ENCODE data around the gene IGDCC3. TPM values are rescaled to one million over a fixed set of nuclear protein-coding genes. Genes with fewer than 3 reads are reported as not detected.

The IGDCC3 gene
- total RNA-seq (2021; fragmentation: NEBNext Ultra II Directional; extraction: Animal tissue kit (Norgen Biotek cat#: 25700)) (45.7 and 45.9 TPM in 2 replicates), polyA plus RNA-seq (2011; rRNA removed) (26.8 and 42.3 TPM in 2 replicates), polyA minus RNA-seq (2011; rRNA and poly(A)+ RNA removed) (22.4 and 28.5 TPM in 2 replicates)
- polyA plus RNA-seq (2011; cell fraction: cytosol; rRNA removed) = 23.3 TPM
- 49.4 TPM for polyA plus RNA-seq (2011; cell fraction: nucleus; rRNA removed)
- polyA plus RNA-seq (2012, experiment 1 of 2) = 26.5 to 37.1 TPM (median 35.2 TPM) in 4 replicates
- polyA plus RNA-seq (2012, experiment 2 of 2) = 29.5 TPM
- polyA plus RNA-seq (2013, experiment 1 of 2) = 57.5 TPM
- 60.3 TPM for polyA plus RNA-seq (2013, experiment 2 of 2)
- 26.4 TPM for polyA minus RNA-seq (2011; cell fraction: cytosol; rRNA and poly(A)+ RNA removed)
- 23.6 TPM for polyA minus RNA-seq (2011; cell fraction: nucleus; rRNA and poly(A)+ RNA removed)
- long read RNA-seq, experiment 1, full-length matches to known transcripts = 3 of 37 reads
- long read RNA-seq, experiment 1, partial matches to known transcripts = 8 of 37 reads
- long read RNA-seq, experiment 1, other reads (novel, unspliced or antisense) = 26 of 37 reads
- long read RNA-seq, experiment 2, partial matches to known transcripts = 0 of 3 reads
- long read RNA-seq, experiment 2, other reads (novel, unspliced or antisense) = 3 of 3 reads

DNA sequence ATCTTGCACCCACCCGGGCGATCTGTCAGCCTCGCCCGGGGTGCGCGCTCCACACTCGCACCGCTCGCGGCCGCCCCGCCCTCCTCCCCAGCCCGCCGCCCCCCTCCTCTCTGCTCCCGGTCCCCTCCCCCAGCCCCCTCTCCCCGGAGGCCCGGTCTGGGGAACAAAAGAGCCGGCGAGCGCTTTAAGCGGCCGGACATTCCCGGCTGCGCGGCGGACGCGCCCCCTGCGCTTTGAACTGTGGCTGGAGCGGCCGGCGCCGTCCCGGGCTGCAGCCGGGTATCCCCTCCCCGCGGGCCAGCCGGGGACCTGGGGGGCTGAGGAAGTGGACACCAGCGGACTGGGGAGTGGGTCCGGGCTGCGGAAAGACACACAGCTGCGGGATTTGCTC is at the start of gene IGDCC3:
Gene IGDCC3, minus strand, starts transcription at position 27 of the 391 bp plus-strand sequence. CDS start 214 bp downstream, outside the sequence.
- H4K91ac ChIP-seq (replicated peaks; ENCODE audit: insufficient read length, low read length) = peak within 1 kb of the TSS; percentile 87
- H2AFZ ChIP-seq (ENCODE audit: low read length) = peak within 1 kb of the TSS; percentile 60; the same call in 1 of the 2 replicates
- H2AK5ac ChIP-seq (ENCODE audit: low read depth, low read length) = peak within 1 kb of the TSS; percentile 41; the same call in 1 of the 2 replicates
- H2BK5ac ChIP-seq (ENCODE audit: low read depth, low read length) = peak within 1 kb of the TSS; percentile 89; the same call in 1 of the 2 replicates
- no peak for FAIRE-seq
- H2BK15ac ChIP-seq (ENCODE audit: low read length) = peak within 1 kb of the TSS; percentile 77; the same call in 1 of the 2 replicates
- DNase-seq (ENCODE audit: low read depth in 1 of 2, low spot score in 2 of 2) = peak in 1 of 2 experiments; percentile 85
- H3K9ac ChIP-seq (replicated peaks in 1 of 4; ENCODE audit: extremely low read depth in 1 of 4, low read depth in 3 of 4, low read length in 3 of 4) = peak within 1 kb of the TSS; percentile 35 to 71 (median 57); a peak in 6 of 7 replicates
- ChIA-PET POLR2A (ENCODE audit: partially characterized antibody) (interaction anchor here (0.9 to 5.2 kb wide), 14 partner anchors 9 to 80 kb away, joined by 3 to 59 read pairs (median 4); partner anchors contain the start of gene RNU5B-1), CTCF (ENCODE audit: partially characterized antibody) (interaction anchor here (0.7 to 18.3 kb wide), 11 partner anchors 8 to 273 kb away, joined by 3 to 547 read pairs (median 8); no protein-coding TSS in a partner anchor)
- H3K56ac ChIP-seq (replicated peaks; ENCODE audit: insufficient read length, low read depth, low read length) = peak within 1 kb of the TSS; percentile 22
- no peak within 1 kb of the TSS for H4K8ac ChIP-seq (ENCODE audit: extremely low read depth, insufficient read depth, low read length)
- no peaks in the 10 kb centered on the region for H3K79me1 ChIP-seq (ENCODE audit: low read depth, low read length)
- 0% methylated on average over 8 of the region's 42 CpGs; no CpG with 5 or more reads in 1 of the 2 experiments for WGBS, 2 experiments (ENCODE audit: extremely low coverage in 1 of 2, insufficient coverage in 1 of 2, insufficient read length in 1 of 2, insufficient replicate concordance in 2 of 2, low coverage in 1 of 2, low lambda C conversion rate in 2 of 2, missing lambda C conversion rate in 1 of 2)
- peak within 1 kb of the TSS; percentile 60 for H2BK120ac ChIP-seq (replicated peaks; ENCODE audit: low read depth, low read length)
- no peak within 1 kb of the TSS for H3K27ac ChIP-seq (ENCODE audit: low read depth, low read length)
- no peak within 1 kb of the TSS for H3K4ac ChIP-seq (replicated peaks; ENCODE audit: insufficient read length, low read depth, low read length)
- peak within 1 kb of the TSS; percentile 76 for H3K18ac ChIP-seq (ENCODE audit: extremely low read depth, low read length)
- H3K23ac ChIP-seq (ENCODE audit: insufficient read length) = no peak within 1 kb of the TSS
- peak within 1 kb of the TSS; percentile 80 for H4K5ac ChIP-seq (ENCODE audit: insufficient read length, low read depth, low read length)
- peaks cover 0 to 11% of the 10 kb centered on the region in 2 experiments; a peak in 1 of 4 replicates for H3K79me2 ChIP-seq (ENCODE audit: control insufficient read depth in 1 of 2, insufficient read depth in 2 of 2, low read length in 2 of 2)
- no peaks in the 10 kb centered on the region for H3K9me3 ChIP-seq (ENCODE audit: insufficient read depth in 2 of 2, low read depth in 1 of 2, low read length in 1 of 2)
- H3K4me3 ChIP-seq (ENCODE audit: extremely low read depth in 1 of 4, insufficient read depth in 2 of 4, low read depth in 3 of 4, low read length in 4 of 4) = peak within 1 kb of the TSS; percentile 58 to 89 (median 80)
- H2BK20ac ChIP-seq (ENCODE audit: low read length) = peak within 1 kb of the TSS; percentile 57; the same call in 1 of the 2 replicates
- H3K23me2 ChIP-seq (ENCODE audit: low read depth, low read length) = peaks cover 10% of the 10 kb centered on the region; the same call in 1 of the 2 replicates
- H2BK12ac ChIP-seq (ENCODE audit: low read depth, low read length) = peak within 1 kb of the TSS; percentile 95; the same call in 1 of the 2 replicates
- H3K4me1 ChIP-seq (replicated peaks in 1 of 4; ENCODE audit: control insufficient read depth in 3 of 4, insufficient read depth in 4 of 4, low read length in 3 of 4) = peaks cover 6 to 25% (median 13%) of the 10 kb centered on the region in 4 experiments
- H4K20me1 ChIP-seq (replicated peaks in 1 of 2; ENCODE audit: control insufficient read depth in 1 of 2, insufficient read depth in 2 of 2, low read length in 2 of 2) = peaks cover 0 to 8% of the 10 kb centered on the region in 2 experiments
- H3K27me3 ChIP-seq (replicated peaks in 1 of 4; ENCODE audit: control insufficient read depth in 3 of 4, extremely low read depth in 1 of 4, insufficient read depth in 3 of 4, low read length in 3 of 4) = peaks cover 0 to 20% (median 10%) of the 10 kb centered on the region in 4 experiments; a peak in 5 of 7 replicates
- peaks cover 0 to 14% (median 5%) of the 10 kb centered on the region in 4 experiments; a peak in 4 of 8 replicates for H3K36me3 ChIP-seq (ENCODE audit: control insufficient read depth in 2 of 4, insufficient read depth in 4 of 4, low read length in 3 of 4)
- H3K4me2 ChIP-seq (ENCODE audit: insufficient read depth in 1 of 2, low read depth in 2 of 2, low read length in 2 of 2) = peak within 1 kb of the TSS; percentile 97 to 99
- H3K14ac ChIP-seq (ENCODE audit: insufficient read length) = no peak within 1 kb of the TSS
- no peak for TF ChIP-seq SRF (IDR thresholded peaks at IDR 0.05; ENCODE audit: low read depth, low read length)
- TF ChIP-seq CREB1 (IDR thresholded peaks at IDR 0.05) = no peak
- no peak for TF ChIP-seq HDAC2 (IDR thresholded peaks at IDR 0.05; ENCODE audit: borderline replicate concordance in 1 of 2, low read depth in 2 of 2, low read length in 2 of 2)
- no peak for TF ChIP-seq KDM5A (IDR thresholded peaks at IDR 0.05; ENCODE audit: low read length)
- no peak for TF ChIP-seq CBX5 (IDR thresholded peaks at IDR 0.05; ENCODE audit: low read depth, low read length)
- TF ChIP-seq SUZ12 (IDR thresholded peaks at IDR 0.05; ENCODE audit: low read length) = 0 out of 2 replicates have a peak, but pooled peaks have one; percentile 8
- TF ChIP-seq NANOG (IDR thresholded peaks at IDR 0.05; ENCODE audit: insufficient read depth, low read depth, low read length, poor library complexity, severe bottlenecking) = peak; percentile 86
- TF ChIP-seq PHF8 (conservative IDR thresholded peaks at IDR 0.05; ENCODE audit: low read depth, low read length) = peak; percentile 8; the same call in 1 of the 2 replicates
- TF ChIP-seq BACH1 (IDR thresholded peaks at IDR 0.05; ENCODE audit: low read length) = no peak

Data from H1 (cell line).